GM18951 (cell line): ENCODE results near the gene DOCK4.

ENCODE experiments used
- POLR2A ChIP-seq: IDR thresholded peaks from 4 replicates; pipeline ENCODE4 v1.6.1; 2011; ENCODE audit warnings: mild to moderate bottlenecking; ENCODE audit not compliant: insufficient read length, insufficient read depth; ENCODE audit errors: extremely low read depth
- in situ Hi-C: fragments of 300-500 bp; cut with MboI; formaldehyde crosslinking; loops from one replicate; pipeline ENCODE4 v1.12.0; 2022; ENCODE audit warnings: low sequenced_read_pairs, mixed read lengths, inconsistent platforms; ENCODE audit not compliant: unreplicated experiment

DOCK4 gene

GRCh38 chr7:112192236-112193154, 13.7 kb downstream of the DOCK4 start:
- TF ChIP-seq POLR2A = no peak
- in situ Hi-C loops = no loop called here

- in situ Hi-C loops = no loop called here
- no peak for TF ChIP-seq POLR2A
These were observed 16.1 kb downstream of the DOCK4 start for GRCh38 chr7:112190120-112190519.

GRCh38 chr7:112189691-112190090, 16.5 kb downstream of the DOCK4 start:
- in situ Hi-C loops = no loop called here
- TF ChIP-seq POLR2A = no peak

GRCh38 chr7:112188257-112188656, 17.9 kb downstream of the DOCK4 start:
- TF ChIP-seq POLR2A = no peak
- in situ Hi-C loops = no loop called here

GRCh38 chr7:112186300-112186699, 19.9 kb downstream of the DOCK4 start:
- TF ChIP-seq POLR2A = no peak
- in situ Hi-C loops = no loop called here

GRCh38 chr7:112185005-112185834, 21.0 kb downstream of the DOCK4 start:
- in situ Hi-C loops = no loop called here
- no peak for TF ChIP-seq POLR2A

GRCh38 chr7:112184455-112184854, 21.7 kb downstream of the DOCK4 start:
- in situ Hi-C loops = no loop called here
- no peak for TF ChIP-seq POLR2A

- no peak for TF ChIP-seq POLR2A
- in situ Hi-C loops = no loop called here
These were observed 22.9 kb downstream of the DOCK4 start for GRCh38 chr7:112183266-112183665.

GRCh38 chr7:112182749-112183148, 23.4 kb downstream of the DOCK4 start:
- in situ Hi-C loops = no loop called here
- no peak for TF ChIP-seq POLR2A

GRCh38 chr7:112180223-112180622, 26.0 kb downstream of the DOCK4 start:
- TF ChIP-seq POLR2A = no peak
- in situ Hi-C loops = no loop called here

- no peak for TF ChIP-seq POLR2A
- in situ Hi-C loops = no loop called here
These were observed 29.3 kb downstream of the DOCK4 start for GRCh38 chr7:112176693-112177415.

- no peak for TF ChIP-seq POLR2A
- in situ Hi-C loops = no loop called here
These were observed 30.0 kb downstream of the DOCK4 start for GRCh38 chr7:112176241-112176640.

GRCh38 chr7:112174192-112174591, 32.0 kb downstream of the DOCK4 start:
- in situ Hi-C loops = no loop called here
- no peak for TF ChIP-seq POLR2A
